Glutamatergic neuron (in vitro differentiated cells): ENCODE results near the gene ZNF778. TPM values are rescaled to one million over a fixed set of nuclear protein-coding genes. Genes with fewer than 3 reads are reported as not detected.
"Not testable (repeated sequence)": the region's sequence is repeated elsewhere in the genome, so short reads cannot be mapped to it uniquely, and the experiment has no call there.

ENCODE experiments used
- DNase-seq: peaks from one replicate; pipeline ENCODE4 v3.0.0; 2022
- H3K27ac Mint-ChIP-seq: one replicate; pipeline ENCODE4 v1.8.0; 2020; ENCODE audit warnings: mild to moderate bottlenecking, mixed read lengths, inconsistent platforms; ENCODE audit not compliant: unreplicated experiment
- H3K27me3 Mint-ChIP-seq: one replicate; pipeline ENCODE4 v1.8.0; 2020; ENCODE audit warnings: mild to moderate bottlenecking, moderate library complexity, mixed read lengths, inconsistent platforms; ENCODE audit not compliant: unreplicated experiment
- H3K36me3 Mint-ChIP-seq: one replicate; pipeline ENCODE4 v1.8.0; 2020; ENCODE audit warnings: mild to moderate bottlenecking, mixed read lengths, inconsistent platforms; ENCODE audit not compliant: unreplicated experiment
- H3K4me1 Mint-ChIP-seq: one replicate; pipeline ENCODE4 v1.8.0; 2020; ENCODE audit warnings: mild to moderate bottlenecking, low read depth, mixed read lengths, inconsistent platforms; ENCODE audit not compliant: unreplicated experiment
- H3K4me3 Mint-ChIP-seq: one replicate; pipeline ENCODE4 v1.8.0; 2020; ENCODE audit warnings: mild to moderate bottlenecking, mixed read lengths, inconsistent platforms; ENCODE audit not compliant: unreplicated experiment
- H3K9me3 Mint-ChIP-seq: one replicate; pipeline ENCODE4 v1.8.0; 2020; ENCODE audit warnings: mild to moderate bottlenecking, moderate library complexity, mixed read lengths, inconsistent platforms; ENCODE audit not compliant: unreplicated experiment
- total RNA-seq: library from RNA; stranded (reverse); fragmentation: NEBNext Ultra II Directional; extraction: Animal tissue kit (Norgen Biotek cat#: 25700); gene quantifications from one replicate; pipeline ENCODE4 v1.2.1, GENCODE V29; 2021; ENCODE audit not compliant: unreplicated experiment
- TF ChIP-seq, protein P1 (sequence below): fragments of 200-600 bp; sonication (generic); IDR thresholded peaks from one replicate; pipeline ENCODE4 v1.5.0; 2021; ENCODE audit not compliant: partially characterized antibody, unreplicated experiment

The ZNF778 gene
- total RNA-seq, 1 donor from 2014 or later = 36.2 TPM

GRCh38 chr16:89190150-89190958 lies 27.1 kb upstream of the ZNF778 start:
- DNase-seq = peak; percentile 20
- H3K4me1 Mint-ChIP-seq = peaks cover 2% of the 10 kb centered on the region
- H3K36me3 Mint-ChIP-seq = no peaks in the 10 kb centered on the region
- H3K27me3 Mint-ChIP-seq = peaks cover 29% of the 10 kb centered on the region
- no peak overlapping the region for H3K4me3 Mint-ChIP-seq
- peaks cover 27% of the 10 kb centered on the region for H3K9me3 Mint-ChIP-seq
- H3K27ac Mint-ChIP-seq = peak overlapping the region; percentile 85
- TF ChIP-seq, protein P1, sequence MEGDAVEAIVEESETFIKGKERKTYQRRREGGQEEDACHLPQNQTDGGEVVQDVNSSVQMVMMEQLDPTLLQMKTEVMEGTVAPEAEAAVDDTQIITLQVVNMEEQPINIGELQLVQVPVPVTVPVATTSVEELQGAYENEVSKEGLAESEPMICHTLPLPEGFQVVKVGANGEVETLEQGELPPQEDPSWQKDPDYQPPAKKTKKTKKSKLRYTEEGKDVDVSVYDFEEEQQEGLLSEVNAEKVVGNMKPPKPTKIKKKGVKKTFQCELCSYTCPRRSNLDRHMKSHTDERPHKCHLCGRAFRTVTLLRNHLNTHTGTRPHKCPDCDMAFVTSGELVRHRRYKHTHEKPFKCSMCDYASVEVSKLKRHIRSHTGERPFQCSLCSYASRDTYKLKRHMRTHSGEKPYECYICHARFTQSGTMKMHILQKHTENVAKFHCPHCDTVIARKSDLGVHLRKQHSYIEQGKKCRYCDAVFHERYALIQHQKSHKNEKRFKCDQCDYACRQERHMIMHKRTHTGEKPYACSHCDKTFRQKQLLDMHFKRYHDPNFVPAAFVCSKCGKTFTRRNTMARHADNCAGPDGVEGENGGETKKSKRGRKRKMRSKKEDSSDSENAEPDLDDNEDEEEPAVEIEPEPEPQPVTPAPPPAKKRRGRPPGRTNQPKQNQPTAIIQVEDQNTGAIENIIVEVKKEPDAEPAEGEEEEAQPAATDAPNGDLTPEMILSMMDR = no peak

DNA sequence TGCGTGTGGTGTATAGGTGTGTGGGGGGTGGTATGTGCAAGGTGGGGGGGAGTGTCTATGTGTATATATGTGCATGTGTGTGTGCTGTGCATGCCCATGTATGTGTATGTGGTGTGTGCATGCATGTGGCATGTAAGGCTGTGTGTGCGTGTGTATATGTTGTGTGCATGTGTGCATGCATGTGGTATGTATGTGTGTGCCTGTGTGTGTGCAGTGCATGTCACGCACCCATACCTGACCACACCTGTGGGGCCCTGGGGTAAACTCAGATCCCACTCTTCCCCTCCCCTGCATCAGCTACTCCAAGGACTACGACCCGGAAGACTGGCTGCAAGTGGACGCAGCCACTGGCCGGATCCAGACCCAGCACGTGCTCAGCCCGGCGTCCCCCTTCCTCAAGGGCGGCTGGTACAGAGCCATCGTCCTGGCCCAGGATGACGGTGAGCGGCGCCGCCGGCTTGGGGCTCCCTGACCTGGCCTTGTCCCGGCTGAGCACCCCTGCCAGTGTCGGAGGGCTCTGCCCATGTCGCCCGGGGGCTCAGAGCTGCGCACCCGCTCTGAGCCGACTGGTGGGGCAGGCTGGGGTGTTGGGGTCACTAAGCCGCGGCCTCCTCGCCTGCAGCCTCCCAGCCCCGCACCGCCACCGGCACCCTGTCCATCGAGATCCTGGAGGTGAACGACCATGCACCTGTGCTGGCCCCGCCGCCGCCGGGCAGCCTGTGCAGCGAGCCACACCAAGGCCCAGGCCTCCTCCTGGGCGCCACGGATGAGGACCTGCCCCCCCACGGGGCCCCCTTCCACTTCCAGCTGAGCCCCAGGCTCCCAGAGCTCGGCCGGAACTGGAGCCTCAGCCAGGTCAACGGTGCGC lies 26.2 kb upstream of the ZNF778 start:
- Mint-ChIP-seq H3K27ac (no peak overlapping the region), H3K9me3 (peaks cover 27% of the 10 kb centered on the region), H3K27me3 (peaks cover 29% of the 10 kb centered on the region), H3K4me1 (peaks cover 2% of the 10 kb centered on the region), H3K36me3 (no peaks in the 10 kb centered on the region), H3K4me3 (no peak overlapping the region)
- peak; percentile 27 for DNase-seq
- TF ChIP-seq, protein P1 = no peak

DNA sequence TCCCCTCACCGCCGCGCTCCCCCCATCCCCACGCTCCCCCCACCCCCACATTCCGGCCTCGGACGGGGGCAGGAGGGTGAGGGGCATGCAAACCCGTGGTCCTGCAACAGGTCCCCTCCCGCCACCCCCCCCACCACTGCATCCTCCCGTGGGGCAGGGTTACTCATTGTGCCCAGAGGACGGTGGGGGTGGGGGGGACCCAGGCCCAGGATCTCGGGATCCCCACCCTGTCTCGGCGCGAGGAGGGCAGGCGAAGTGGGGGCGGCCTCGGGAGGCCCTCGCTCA lies 25.7 kb upstream of the ZNF778 start:
- H3K9me3 Mint-ChIP-seq = peaks cover 27% of the 10 kb centered on the region
- DNase-seq = no peak
- TF ChIP-seq, protein P1 = no peak
- peaks cover 31% of the 10 kb centered on the region for H3K27me3 Mint-ChIP-seq
- H3K27ac Mint-ChIP-seq = no peak overlapping the region
- no peak overlapping the region for H3K4me3 Mint-ChIP-seq
- peaks cover 2% of the 10 kb centered on the region for H3K4me1 Mint-ChIP-seq
- H3K36me3 Mint-ChIP-seq = no peaks in the 10 kb centered on the region

DNA sequence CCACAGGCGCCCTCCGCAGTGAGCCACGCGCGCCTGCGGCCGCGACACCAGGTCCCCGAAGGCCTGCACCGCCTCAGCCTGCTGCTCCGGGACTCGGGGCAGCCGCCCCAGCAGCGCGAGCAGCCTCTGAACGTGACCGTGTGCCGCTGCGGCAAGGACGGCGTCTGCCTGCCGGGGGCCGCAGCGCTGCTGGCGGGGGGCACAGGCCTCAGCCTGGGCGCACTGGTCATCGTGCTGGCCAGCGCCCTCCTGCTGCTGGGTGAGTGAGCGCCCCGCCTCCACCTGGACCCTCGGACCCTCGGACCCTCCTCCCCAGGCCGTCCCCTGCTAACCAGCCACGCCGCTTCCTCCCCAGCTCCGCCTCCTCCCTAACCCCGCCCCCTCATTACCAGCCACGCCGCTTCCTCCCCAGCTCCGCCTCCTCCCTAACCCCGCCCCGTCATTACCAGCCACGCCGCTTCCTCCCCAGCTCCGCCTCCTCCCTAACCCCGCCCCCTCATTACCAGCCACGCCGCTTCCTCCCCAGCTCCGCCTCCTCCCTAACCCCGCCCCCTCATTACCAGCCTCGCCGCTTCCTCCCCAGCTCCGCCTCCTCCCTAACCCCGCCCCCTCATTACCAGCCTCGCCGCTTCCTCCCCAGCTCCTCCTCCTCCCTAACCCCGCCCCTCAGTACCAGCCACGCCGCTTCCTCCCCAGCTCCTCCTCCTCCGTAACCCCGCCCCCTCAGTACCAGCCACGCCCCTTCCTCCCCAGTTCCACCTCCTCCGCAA lies 25.1 kb upstream of the ZNF778 start:
- peak; percentile 62 for DNase-seq
- H3K9me3 Mint-ChIP-seq = peaks cover 27% of the 10 kb centered on the region

DNA sequence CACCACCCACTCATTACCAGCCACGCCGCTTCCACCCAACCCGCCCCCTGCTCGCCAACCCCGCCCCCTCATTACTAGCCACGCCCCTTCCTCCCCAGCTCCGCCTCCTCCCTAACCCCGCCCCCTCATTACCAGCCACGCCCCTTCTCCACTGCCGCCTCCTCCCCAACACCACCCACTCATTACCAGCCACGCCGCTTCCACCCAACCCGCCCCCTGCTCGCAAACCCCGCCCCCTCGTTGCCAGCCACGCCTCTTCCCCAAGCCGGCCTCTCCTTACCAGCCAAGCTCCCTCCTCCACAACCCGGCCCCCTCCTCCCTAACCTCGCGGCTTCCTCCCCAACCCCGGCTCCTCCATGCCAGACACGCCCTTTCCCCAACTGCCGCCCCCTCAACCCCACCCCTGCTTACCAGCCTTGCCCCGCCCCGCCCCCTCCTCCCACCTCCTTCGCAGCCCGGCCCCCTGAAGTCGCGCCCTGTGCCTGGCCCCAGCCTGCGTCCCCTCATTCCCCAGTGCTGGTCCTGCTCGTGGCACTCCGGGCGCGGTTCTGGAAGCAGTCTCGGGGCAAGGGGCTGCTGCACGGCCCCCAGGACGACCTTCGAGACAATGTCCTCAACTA lies 24.4 kb upstream of the ZNF778 start:
- Mint-ChIP-seq H3K36me3 (no peaks in the 10 kb centered on the region), H3K9me3 (peaks cover 23% of the 10 kb centered on the region), H3K27me3 (peaks cover 23% of the 10 kb centered on the region), H3K27ac (no peak overlapping the region), H3K4me3 (no peak overlapping the region), H3K4me1 (peaks cover 2% of the 10 kb centered on the region)
- peak; percentile 39 for DNase-seq
- TF ChIP-seq, protein P1 = no peak

More for the DNA sequence above, 25.1 kb upstream of the ZNF778 start:
- H3K4me3 Mint-ChIP-seq, H3K36me3 Mint-ChIP-seq, H3K27ac Mint-ChIP-seq, H3K4me1 Mint-ChIP-seq: not testable (repeated sequence)
- peaks cover 29% of the 10 kb centered on the region for H3K27me3 Mint-ChIP-seq
